HuH-7.5 (cell line): ENCODE data around the gene ZNHIT3.
"Not testable (repeated sequence)": the region's sequence is repeated elsewhere in the genome, so short reads cannot be mapped to it uniquely, and the experiment has no call there.

Experiments used
- DNase-seq: peaks from one replicate; pipeline ENCODE4 v3.0.0; 2011; ENCODE audit warnings: low spot score

Gene ZNHIT3

GRCh38 chr17:36484021-36484420 is 2.5 kb upstream of the ZNHIT3 start:
- not testable (repeated sequence) for DNase-seq

- DNase-seq = no peak
Measured at GRCh38 chr17:36485027-36485426, 1.5 kb upstream of the ZNHIT3 start.

- DNase-seq = no peak
Measured at GRCh38 chr17:36485805-36486203, 677 bp upstream of the ZNHIT3 start.

GRCh38 chr17:36493956-36494355 is 7.5 kb downstream of the ZNHIT3 start:
- DNase-seq = no peak

- no peak for DNase-seq
Measured at GRCh38 chr17:36494674-36495073, 8.2 kb downstream of the ZNHIT3 start.

- no peak for DNase-seq
Measured at GRCh38 chr17:36495076-36495578, 8.6 kb downstream of the ZNHIT3 start.

- no peak for DNase-seq
Measured at GRCh38 chr17:36496018-36496789, 9.7 kb downstream of the ZNHIT3 start.

- DNase-seq = no peak
Measured at GRCh38 chr17:36498155-36498554, 11.7 kb downstream of the ZNHIT3 start.

GRCh38 chr17:36498560-36499300 is 12.2 kb downstream of the ZNHIT3 start:
- no peak for DNase-seq

GRCh38 chr17:36500745-36501225 is 14.3 kb downstream of the ZNHIT3 start:
- DNase-seq = no peak

- no peak for DNase-seq
Measured at GRCh38 chr17:36501351-36501750, 14.9 kb downstream of the ZNHIT3 start.

- DNase-seq = no peak
Measured at GRCh38 chr17:36501963-36502362, 15.5 kb downstream of the ZNHIT3 start.

- DNase-seq = no peak
Measured at GRCh38 chr17:36503456-36504155, 17.1 kb downstream of the ZNHIT3 start.

- no peak for DNase-seq
Measured at GRCh38 chr17:36504156-36504545, 17.7 kb downstream of the ZNHIT3 start.

GRCh38 chr17:36505171-36505570 is 18.7 kb downstream of the ZNHIT3 start:
- DNase-seq = no peak

- DNase-seq = no peak
Measured at GRCh38 chr17:36506249-36506826, 19.9 kb downstream of the ZNHIT3 start.

- DNase-seq = no peak
Measured at GRCh38 chr17:36506831-36507230, 20.4 kb downstream of the ZNHIT3 start.

- DNase-seq = no peak
Measured at GRCh38 chr17:36507266-36507665, 20.8 kb downstream of the ZNHIT3 start.

GRCh38 chr17:36508439-36508838 is 22.0 kb downstream of the ZNHIT3 start:
- DNase-seq = not testable (repeated sequence)

- DNase-seq = no peak
Measured at GRCh38 chr17:36509272-36509985, 22.9 kb downstream of the ZNHIT3 start.

- no peak for DNase-seq
Measured at GRCh38 chr17:36510636-36511035, 24.2 kb downstream of the ZNHIT3 start.
